Activated CD4-positive, CD25-positive, alpha-beta regulatory T cell (primary cell): Measurements from ENCODE around the gene STRN3.
"Not testable (repeated sequence)": the region's sequence is repeated elsewhere in the genome, so short reads cannot be mapped to it uniquely, and the experiment has no call there.

ENCODE experiments used
- DNase-seq, 4 experiments: peaks; one replicate each; lab custom pipeline; 2025; lab: John Stamatoyannopoulos, UW

The STRN3 gene

GRCh38 chr14:30907659-30908057 is 118.5 kb downstream of the STRN3 start:
- no peak for DNase-seq

- no peak for DNase-seq
These were observed 119.2 kb downstream of the STRN3 start for GRCh38 chr14:30906752-30907658.

- no peak for DNase-seq
These were observed 122.7 kb downstream of the STRN3 start for GRCh38 chr14:30903285-30904124.

- not testable (repeated sequence) for DNase-seq
These were observed 129.1 kb downstream of the STRN3 start for GRCh38 chr14:30897121-30897520.

- DNase-seq = no peak
These were observed 129.7 kb downstream of the STRN3 start for GRCh38 chr14:30896435-30896834.

GRCh38 chr14:30894923-30895515 is 131.2 kb downstream of the STRN3 start:
- no peak for DNase-seq

GRCh38 chr14:30893819-30894218 is 132.4 kb downstream of the STRN3 start:
- DNase-seq = no peak

GRCh38 chr14:30889244-30889594 is 137.0 kb downstream of the STRN3 start:
- DNase-seq = no peak

- no peak for DNase-seq
These were observed 137.5 kb downstream of the STRN3 start for GRCh38 chr14:30888480-30889243.

GRCh38 chr14:30885840-30886740 is 140.1 kb downstream of the STRN3 start:
- DNase-seq = no peak

GRCh38 chr14:30884901-30885300 is 141.3 kb downstream of the STRN3 start:
- no peak for DNase-seq

GRCh38 chr14:30883508-30884294 is 142.5 kb downstream of the STRN3 start:
- no peak for DNase-seq

- no peak for DNase-seq
These were observed 143.7 kb downstream of the STRN3 start for GRCh38 chr14:30882431-30882830.

- no peak for DNase-seq
These were observed 149.5 kb downstream of the STRN3 start for GRCh38 chr14:30876692-30877091.

- DNase-seq = no peak
These were observed 150.5 kb downstream of the STRN3 start for GRCh38 chr14:30875788-30876053.

GRCh38 chr14:30874999-30875787 is 151.0 kb downstream of the STRN3 start:
- DNase-seq = no peak

- peak in 1 of 4 experiments; percentile 9 for DNase-seq
These were observed 151.8 kb downstream of the STRN3 start, which contains the start of gene COCH for GRCh38 chr14:30874120-30874998. TSS of gene COCH (plus strand) at chr14:30874559. CDS start at chr14:30874939, 380 bp downstream.
